GM04504 (cell line): Measurements from ENCODE around the gene LMTK3.
A peak's percentile ranks its signal among the peaks of the same experiment; 100 is the strongest.

Experiments
- DNase-seq: peaks from one replicate; pipeline ENCODE4 v3.0.0-alpha.2; 2012; ENCODE audit warnings: low read depth

Gene LMTK3

GRCh38 chr19:48470856-48471255 lies 40.8 kb downstream of the LMTK3 start:
- no peak for DNase-seq

GRCh38 chr19:48469934-48470680 lies 41.5 kb downstream of the LMTK3 start:
- DNase-seq, result no peak

- peak; percentile 62 for DNase-seq
These were observed 42.2 kb downstream of the LMTK3 start, which contains the start of gene CYTH2 for GRCh38 chr19:48469289-48469881. CYTH2 (plus strand) TSS chr19:48469369; CDS start chr19:48469508, 139 bp downstream.

- DNase-seq, result peak; percentile 100
These were observed 42.8 kb downstream of the LMTK3 start for GRCh38 chr19:48468772-48469288.

GRCh38 chr19:48466561-48467325 lies 44.9 kb downstream of the LMTK3 start:
- no peak for DNase-seq

- no peak for DNase-seq
These were observed 46.4 kb downstream of the LMTK3 start for GRCh38 chr19:48465215-48465614.

GRCh38 chr19:48461982-48462655 lies 49.5 kb downstream of the LMTK3 start:
- no peak for DNase-seq

- no peak for DNase-seq
These were observed 50.0 kb downstream of the LMTK3 start for GRCh38 chr19:48461651-48461981.

GRCh38 chr19:48458016-48458415 lies 53.6 kb downstream of the LMTK3 start:
- DNase-seq, result no peak

- DNase-seq, result no peak
These were observed 54.8 kb downstream of the LMTK3 start for GRCh38 chr19:48456864-48457263.

GRCh38 chr19:48455908-48456562 lies 55.6 kb downstream of the LMTK3 start:
- DNase-seq, result no peak

- no peak for DNase-seq
These were observed 56.3 kb downstream of the LMTK3 start, which contains the start of gene KCNJ14 for GRCh38 chr19:48455171-48455907. KCNJ14 (plus strand) TSS chr19:48455574; CDS start chr19:48461725, 6,151 bp downstream.

GRCh38 chr19:48454150-48454730 lies 57.4 kb downstream of the LMTK3 start:
- no peak for DNase-seq

- DNase-seq, result no peak
These were observed 59.1 kb downstream of the LMTK3 start for GRCh38 chr19:48452289-48453190.

GRCh38 chr19:48451624-48452023 lies 60.0 kb downstream of the LMTK3 start:
- DNase-seq, result no peak

- no peak for DNase-seq
These were observed 60.8 kb downstream of the LMTK3 start for GRCh38 chr19:48450863-48451262.

GRCh38 chr19:48450441-48450840 lies 61.2 kb downstream of the LMTK3 start:
- DNase-seq, result no peak

GRCh38 chr19:48448563-48448962 lies 63.1 kb downstream of the LMTK3 start:
- no peak for DNase-seq

GRCh38 chr19:48446579-48446978 lies 65.1 kb downstream of the LMTK3 start:
- no peak for DNase-seq
